HepG2 (cell line): Measurements from ENCODE around the gene HSPB6.

Experiments used
- ETV6 ChIP-seq: sonication (generic); formaldehyde crosslinking; conservative IDR thresholded peaks from 2 replicates; pipeline ENCODE4 v1.4.0; 2020; ENCODE audit warnings: missing genetic modification reagents
- FOSL2 ChIP-seq: sonication (generic); formaldehyde crosslinking; IDR thresholded peaks from 2 replicates; pipeline ENCODE4 v1.4.0; 2020; ENCODE audit warnings: missing genetic modification reagents

- no peak for TF ChIP-seq FOSL2 (CRISPR knock-in tag)
- no peak for TF ChIP-seq ETV6 (CRISPR knock-in tag)
These were observed 16.8 kb downstream of the HSPB6 start for GRCh38 chr19:35740108-35740422.
